OCI-LY3 (cell line): Measurements from ENCODE around the gene TRIM14.
"Not testable (repeated sequence)": the region's sequence is repeated elsewhere in the genome, so short reads cannot be mapped to it uniquely, and the experiment has no call there.

Experiments
- EZH2phosphoT487 ChIP-seq: fragments of 200-600 bp; shearing (Covaris generic); IDR thresholded peaks from 2 replicates; pipeline ENCODE4 v1.6.1; 2018; ENCODE audit warnings: antibody characterized with exemption, mixed run types, low read depth
- TF ChIP-seq, protein P1 (sequence below): fragments of 200-600, 300-600 bp; sonication (generic); IDR thresholded peaks from 2 replicates; pipeline ENCODE4 v1.5.1; 2014; ENCODE audit warnings: antibody characterized with exemption, low read length, low read depth

DNA sequence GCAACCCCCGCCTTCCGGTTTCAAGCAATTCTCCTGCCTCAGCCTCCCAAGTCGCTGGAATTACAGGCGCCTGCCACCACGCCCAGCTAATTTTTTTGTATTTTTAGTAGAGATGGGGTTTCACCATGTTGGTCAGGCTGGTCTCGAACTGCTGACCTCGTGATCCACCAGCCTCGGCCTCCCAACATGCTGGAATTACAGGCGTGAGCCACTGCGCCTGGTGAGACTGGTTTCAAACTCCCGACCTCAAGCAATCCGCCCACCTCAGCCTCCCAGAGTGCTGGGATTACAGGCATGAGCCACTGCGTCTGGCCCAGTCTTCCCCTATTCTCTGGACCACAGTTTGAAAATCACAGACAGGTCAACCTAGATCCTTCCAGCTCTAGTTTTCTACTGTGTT lies 5.1 kb upstream of the TRIM14 start:
- TF ChIP-seq, protein P1, sequence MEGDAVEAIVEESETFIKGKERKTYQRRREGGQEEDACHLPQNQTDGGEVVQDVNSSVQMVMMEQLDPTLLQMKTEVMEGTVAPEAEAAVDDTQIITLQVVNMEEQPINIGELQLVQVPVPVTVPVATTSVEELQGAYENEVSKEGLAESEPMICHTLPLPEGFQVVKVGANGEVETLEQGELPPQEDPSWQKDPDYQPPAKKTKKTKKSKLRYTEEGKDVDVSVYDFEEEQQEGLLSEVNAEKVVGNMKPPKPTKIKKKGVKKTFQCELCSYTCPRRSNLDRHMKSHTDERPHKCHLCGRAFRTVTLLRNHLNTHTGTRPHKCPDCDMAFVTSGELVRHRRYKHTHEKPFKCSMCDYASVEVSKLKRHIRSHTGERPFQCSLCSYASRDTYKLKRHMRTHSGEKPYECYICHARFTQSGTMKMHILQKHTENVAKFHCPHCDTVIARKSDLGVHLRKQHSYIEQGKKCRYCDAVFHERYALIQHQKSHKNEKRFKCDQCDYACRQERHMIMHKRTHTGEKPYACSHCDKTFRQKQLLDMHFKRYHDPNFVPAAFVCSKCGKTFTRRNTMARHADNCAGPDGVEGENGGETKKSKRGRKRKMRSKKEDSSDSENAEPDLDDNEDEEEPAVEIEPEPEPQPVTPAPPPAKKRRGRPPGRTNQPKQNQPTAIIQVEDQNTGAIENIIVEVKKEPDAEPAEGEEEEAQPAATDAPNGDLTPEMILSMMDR, result not testable (repeated sequence)
- not testable (repeated sequence) for TF ChIP-seq EZH2phosphoT487
